Panc1 (cell line): Measurements from ENCODE around the gene KRT4. TPM values are rescaled to one million over a fixed set of nuclear protein-coding genes. Genes with fewer than 3 reads are reported as not detected.

ENCODE experiments used
- ATAC-seq: fragments of 200-7000 bp; cut with Tn5 transposase; 2 replicates; pipeline ENCODE4 v1.9.1; 2020; ENCODE audit warnings: mild to moderate bottlenecking, moderate library complexity
- BruUV-seq: library from RNA; stranded (reverse); fragments of 400-500 nt; replicated peaks from 2 replicates; lab custom pipeline; 2021; lab: Mats Ljungman, UMichigan
- CTCF ChIA-PET: fragments of 300-600 bp; sonication (Branson Sonifier 250); formaldehyde crosslinking; loops from one replicate; lab custom pipeline; 2022; ENCODE audit warnings: antibody characterized with exemption; lab: Charles Lee
- POLR2A ChIA-PET: fragments of 300-600 bp; sonication (Branson Sonifier 250); formaldehyde crosslinking; loops from one replicate; lab custom pipeline; 2022; ENCODE audit warnings: antibody characterized with exemption; lab: Charles Lee
- DNase-seq: peaks from one replicate; pipeline ENCODE4 v3.0.0-alpha.2; 2010; ENCODE audit warnings: low read depth, low spot score
- H3K27ac ChIP-seq: 2 replicates; pipeline ENCODE4 v1.5.1; 2011; ENCODE audit warnings: mild to moderate bottlenecking, low read length, inconsistent platforms
- H3K27me3 ChIP-seq: fragments of 200-500 bp; sonication (Bioruptor generic); 2 replicates; pipeline ENCODE4 v1.6.0; 2014; ENCODE audit warnings: low read length, inconsistent platforms; ENCODE audit not compliant: control insufficient read depth, insufficient read depth
- H3K36me3 ChIP-seq: fragments of 200-500 bp; sonication (Bioruptor generic); 2 replicates; pipeline ENCODE4 v1.5.1; 2014; ENCODE audit warnings: inconsistent platforms, mild to moderate bottlenecking, low read length, moderate library complexity; ENCODE audit not compliant: control insufficient read depth, insufficient read depth
- H3K4me1 ChIP-seq: 2 replicates; pipeline ENCODE4 v1.5.1; 2011; ENCODE audit warnings: inconsistent platforms, mild to moderate bottlenecking, low read length, moderate library complexity; ENCODE audit not compliant: control insufficient read depth, insufficient read depth
- H3K4me3 ChIP-seq, 2 experiments: 2 replicates each; pipeline ENCODE4 v1.5.1; 2011 to 2012; ENCODE audit warnings: low read depth in 2 of 2, low read length in 2 of 2, mild to moderate bottlenecking in 2 of 2, inconsistent platforms in 1 of 2, moderate library complexity in 1 of 2
- H3K9me3 ChIP-seq: fragments of 200-500 bp; sonication (Bioruptor generic); 2 replicates; pipeline ENCODE4 v1.5.1; 2014; ENCODE audit warnings: low read depth, mild to moderate bottlenecking, inconsistent platforms, low read length, moderate library complexity; ENCODE audit not compliant: control insufficient read depth, insufficient read depth
- CTCF ChIP-seq: fragments of 450-650 bp; IDR thresholded peaks from 2 replicates; pipeline ENCODE4 v1.5.1; 2017; ENCODE audit warnings: mild to moderate bottlenecking
- POLR2AphosphoS5 ChIP-seq: IDR thresholded peaks from 2 replicates; pipeline ENCODE4 v1.6.1; 2012; ENCODE audit warnings: mild to moderate bottlenecking, low read depth, low read length, moderate library complexity
- REST ChIP-seq, 2 experiments: IDR thresholded peaks; 2 replicates each; pipeline ENCODE4 v1.6.1; 2011 to 2012; ENCODE audit warnings: low read depth in 2 of 2, control low read depth in 1 of 2, low read length in 1 of 2, mild to moderate bottlenecking in 1 of 2, moderate library complexity in 1 of 2; ENCODE audit not compliant: insufficient read depth in 1 of 2
- in situ Hi-C: cut with HindIII; loops from 2 replicates; pipeline ENCODE4 v1.10.0; 2016; ENCODE audit warnings: low sequenced_read_pairs, low pct_unique_long_range_greater_than_20kb
- intact Hi-C: fragments of 100-400 bp; cut with micrococcal nuclease; formaldehyde crosslinking; loops from one replicate; pipeline ENCODE4 v1.10.0; 2022; ENCODE audit not compliant: unreplicated experiment
- total RNA-seq: library from RNA; stranded (reverse); gene quantifications from one replicate; pipeline ENCODE4 v1.2.1, GENCODE V29; 2021; ENCODE audit not compliant: unreplicated experiment

Gene KRT4
- total RNA-seq, 1 experiment from 2014 or later: 0.15 TPM

GRCh38 chr12:52847335-52848102, 33.6 kb upstream of the KRT4 start:
- ChIA-PET POLR2A (no interaction called here), CTCF (no interaction called here)
- no TSS peak for BruUV-seq
- in situ Hi-C loops: no loop called here
- Histone ChIP-seq H3K9me3 (no peaks in the 10 kb centered on the region), H3K4me1 (no peaks in the 10 kb centered on the region), H3K27me3 (no peaks in the 10 kb centered on the region), H3K36me3 (no peaks in the 10 kb centered on the region), H3K4me3 (no peak overlapping the region), H3K27ac (no peak overlapping the region)
- intact Hi-C loops: no loop called here
- DNase-seq: no peak
- 0 out of 2 replicates have a peak, but pooled peaks have one; percentile 26 for ATAC-seq
- TF ChIP-seq REST (IDR thresholded peaks at IDR 0.05; ENCODE audit: insufficient read depth in 1 of 2, low read depth in 2 of 2, low read length in 1 of 2) (no peak), CTCF (no peak)

GRCh38 chr12:52846356-52846970, 32.5 kb upstream of the KRT4 start:
- no peak overlapping the region for H3K4me3 ChIP-seq
- no peak for ATAC-seq
- H3K9me3 ChIP-seq: no peaks in the 10 kb centered on the region
- in situ Hi-C loops: no loop called here
- no peak for DNase-seq
- no peak for TF ChIP-seq POLR2AphosphoS5
- TF ChIP-seq CTCF: no peak
- TF ChIP-seq REST (IDR thresholded peaks at IDR 0.05; ENCODE audit: insufficient read depth in 1 of 2, low read depth in 2 of 2, low read length in 1 of 2): no peak
- H3K27me3 ChIP-seq: no peaks in the 10 kb centered on the region
- no peak overlapping the region for H3K27ac ChIP-seq
- POLR2A ChIA-PET: no interaction called here
- intact Hi-C loops: no loop called here
- no peaks in the 10 kb centered on the region for H3K36me3 ChIP-seq
- CTCF ChIA-PET: no interaction called here
- BruUV-seq: no TSS peak
- no peaks in the 10 kb centered on the region for H3K4me1 ChIP-seq
